H1 (cell line): ENCODE data around the gene TNIK. TPM values are rescaled to one million over a fixed set of nuclear protein-coding genes. Genes with fewer than 3 reads are reported as not detected.

Source experiments
- ASH2L ChIP-seq: fragments of 200-600, 300-600 bp; sonication (generic); IDR thresholded peaks from one replicate; pipeline ENCODE4 v1.7.1; 2017; ENCODE audit warnings: low read length
- CBX8 ChIP-seq: fragments of 300-800, 300-1000 bp; sonication (generic); IDR thresholded peaks from 2 replicates; pipeline ENCODE4 v1.7.1; 2016; ENCODE audit warnings: low read depth, low read length, borderline replicate concordance
- POLR2A ChIP-seq, 2 experiments: IDR thresholded peaks; 1 replicate in 1 of 2; 2 replicates in 1 of 2; pipeline ENCODE4 v1.6.1; 2011; ENCODE audit warnings: low read depth in 2 of 2, low read length in 2 of 2, mild to moderate bottlenecking in 2 of 2; ENCODE audit errors: control extremely low read depth in 1 of 2
- RXRA ChIP-seq: IDR thresholded peaks from 2 replicates; pipeline ENCODE4 v1.6.1; 2011; ENCODE audit warnings: low read depth, mild to moderate bottlenecking, low read length, moderate library complexity; ENCODE audit not compliant: insufficient read depth
- polyA plus RNA-seq, 7 experiments: library from polyadenylated mRNA; depleted of rRNA in 3 of 7; stranded (reverse) in 5 of 7; unstranded in 2 of 7; fragments of >200 nt in 5 of 7; fragments of 200-250 nt in 2 of 7; gene quantifications; 1 replicate in 5 of 7; 2 replicates in 1 of 7; 4 replicates in 1 of 7; pipeline versions ENCODE4 v1.2.1 to v1.2.3, GENCODE V29; 2011 to 2013; ENCODE audit warnings: missing spikeins in 2 of 7, mixed read lengths in 2 of 7
- total RNA-seq: library from RNA; stranded (reverse); fragmentation: NEBNext Ultra II Directional; extraction: Animal tissue kit (Norgen Biotek cat#: 25700); gene quantifications from 2 replicates; pipeline ENCODE4 v1.2.1, GENCODE V29; 2021
- TF ChIP-seq, protein P1 (sequence below): fragments of 300-600 bp; sonication (generic); IDR thresholded peaks from 2 replicates; pipeline ENCODE4 v1.7.1; 2012; ENCODE audit warnings: low read length, moderate library complexity, mild to moderate bottlenecking, inconsistent platforms; ENCODE audit not compliant: insufficient replicate concordance
- TF ChIP-seq, protein P2 (sequence below): IDR thresholded peaks from 2 replicates; pipeline ENCODE4 v1.6.1; 2011; ENCODE audit warnings: low read depth, mild to moderate bottlenecking, low read length; ENCODE audit not compliant: insufficient read depth

The TNIK gene
- total and polyA plus RNA-seq, 2 of the 8 experiments (the other 6 are each of a cell fraction or from before 2014, with no cell fraction given), result 7.4 to 42.0 TPM

DNA sequence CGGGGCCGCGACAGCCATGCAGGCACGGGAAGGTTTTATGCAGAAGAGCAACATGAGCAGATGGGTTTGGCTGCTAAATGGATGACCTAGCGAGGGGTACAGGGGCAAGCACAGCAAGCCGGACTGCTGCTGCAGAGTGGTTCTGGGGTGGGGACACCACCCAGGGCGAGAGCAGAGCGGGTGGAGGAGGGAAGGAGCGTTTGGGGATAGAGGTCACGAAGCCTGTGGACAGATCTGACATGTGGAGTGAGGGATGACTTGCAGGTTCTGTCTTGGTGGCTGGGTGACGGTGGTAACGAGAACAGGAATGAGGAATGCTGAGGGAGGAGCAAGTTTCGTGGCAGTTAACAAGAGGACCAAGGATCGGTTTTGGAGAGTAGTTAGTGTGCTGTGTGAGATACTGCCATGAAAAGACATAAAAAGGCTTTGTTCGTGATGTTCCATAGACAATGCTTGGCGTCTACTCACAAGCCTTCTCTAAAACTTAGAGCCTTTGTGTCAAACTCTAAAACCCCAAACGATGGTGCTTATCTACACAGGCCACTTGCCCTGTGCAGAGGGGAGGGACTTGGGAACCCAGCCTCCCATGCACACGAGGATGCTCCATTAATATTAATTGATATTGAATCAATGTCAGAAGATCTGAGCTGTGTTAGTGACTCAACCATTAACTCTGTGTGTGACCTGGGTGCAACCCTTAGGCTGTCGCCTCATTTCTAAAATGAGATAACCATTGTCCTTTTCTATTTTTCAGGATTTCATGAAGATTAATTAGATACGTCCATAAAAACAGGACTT, 301.0 kb downstream of the TNIK start (continued):
- TF ChIP-seq, protein P1, sequence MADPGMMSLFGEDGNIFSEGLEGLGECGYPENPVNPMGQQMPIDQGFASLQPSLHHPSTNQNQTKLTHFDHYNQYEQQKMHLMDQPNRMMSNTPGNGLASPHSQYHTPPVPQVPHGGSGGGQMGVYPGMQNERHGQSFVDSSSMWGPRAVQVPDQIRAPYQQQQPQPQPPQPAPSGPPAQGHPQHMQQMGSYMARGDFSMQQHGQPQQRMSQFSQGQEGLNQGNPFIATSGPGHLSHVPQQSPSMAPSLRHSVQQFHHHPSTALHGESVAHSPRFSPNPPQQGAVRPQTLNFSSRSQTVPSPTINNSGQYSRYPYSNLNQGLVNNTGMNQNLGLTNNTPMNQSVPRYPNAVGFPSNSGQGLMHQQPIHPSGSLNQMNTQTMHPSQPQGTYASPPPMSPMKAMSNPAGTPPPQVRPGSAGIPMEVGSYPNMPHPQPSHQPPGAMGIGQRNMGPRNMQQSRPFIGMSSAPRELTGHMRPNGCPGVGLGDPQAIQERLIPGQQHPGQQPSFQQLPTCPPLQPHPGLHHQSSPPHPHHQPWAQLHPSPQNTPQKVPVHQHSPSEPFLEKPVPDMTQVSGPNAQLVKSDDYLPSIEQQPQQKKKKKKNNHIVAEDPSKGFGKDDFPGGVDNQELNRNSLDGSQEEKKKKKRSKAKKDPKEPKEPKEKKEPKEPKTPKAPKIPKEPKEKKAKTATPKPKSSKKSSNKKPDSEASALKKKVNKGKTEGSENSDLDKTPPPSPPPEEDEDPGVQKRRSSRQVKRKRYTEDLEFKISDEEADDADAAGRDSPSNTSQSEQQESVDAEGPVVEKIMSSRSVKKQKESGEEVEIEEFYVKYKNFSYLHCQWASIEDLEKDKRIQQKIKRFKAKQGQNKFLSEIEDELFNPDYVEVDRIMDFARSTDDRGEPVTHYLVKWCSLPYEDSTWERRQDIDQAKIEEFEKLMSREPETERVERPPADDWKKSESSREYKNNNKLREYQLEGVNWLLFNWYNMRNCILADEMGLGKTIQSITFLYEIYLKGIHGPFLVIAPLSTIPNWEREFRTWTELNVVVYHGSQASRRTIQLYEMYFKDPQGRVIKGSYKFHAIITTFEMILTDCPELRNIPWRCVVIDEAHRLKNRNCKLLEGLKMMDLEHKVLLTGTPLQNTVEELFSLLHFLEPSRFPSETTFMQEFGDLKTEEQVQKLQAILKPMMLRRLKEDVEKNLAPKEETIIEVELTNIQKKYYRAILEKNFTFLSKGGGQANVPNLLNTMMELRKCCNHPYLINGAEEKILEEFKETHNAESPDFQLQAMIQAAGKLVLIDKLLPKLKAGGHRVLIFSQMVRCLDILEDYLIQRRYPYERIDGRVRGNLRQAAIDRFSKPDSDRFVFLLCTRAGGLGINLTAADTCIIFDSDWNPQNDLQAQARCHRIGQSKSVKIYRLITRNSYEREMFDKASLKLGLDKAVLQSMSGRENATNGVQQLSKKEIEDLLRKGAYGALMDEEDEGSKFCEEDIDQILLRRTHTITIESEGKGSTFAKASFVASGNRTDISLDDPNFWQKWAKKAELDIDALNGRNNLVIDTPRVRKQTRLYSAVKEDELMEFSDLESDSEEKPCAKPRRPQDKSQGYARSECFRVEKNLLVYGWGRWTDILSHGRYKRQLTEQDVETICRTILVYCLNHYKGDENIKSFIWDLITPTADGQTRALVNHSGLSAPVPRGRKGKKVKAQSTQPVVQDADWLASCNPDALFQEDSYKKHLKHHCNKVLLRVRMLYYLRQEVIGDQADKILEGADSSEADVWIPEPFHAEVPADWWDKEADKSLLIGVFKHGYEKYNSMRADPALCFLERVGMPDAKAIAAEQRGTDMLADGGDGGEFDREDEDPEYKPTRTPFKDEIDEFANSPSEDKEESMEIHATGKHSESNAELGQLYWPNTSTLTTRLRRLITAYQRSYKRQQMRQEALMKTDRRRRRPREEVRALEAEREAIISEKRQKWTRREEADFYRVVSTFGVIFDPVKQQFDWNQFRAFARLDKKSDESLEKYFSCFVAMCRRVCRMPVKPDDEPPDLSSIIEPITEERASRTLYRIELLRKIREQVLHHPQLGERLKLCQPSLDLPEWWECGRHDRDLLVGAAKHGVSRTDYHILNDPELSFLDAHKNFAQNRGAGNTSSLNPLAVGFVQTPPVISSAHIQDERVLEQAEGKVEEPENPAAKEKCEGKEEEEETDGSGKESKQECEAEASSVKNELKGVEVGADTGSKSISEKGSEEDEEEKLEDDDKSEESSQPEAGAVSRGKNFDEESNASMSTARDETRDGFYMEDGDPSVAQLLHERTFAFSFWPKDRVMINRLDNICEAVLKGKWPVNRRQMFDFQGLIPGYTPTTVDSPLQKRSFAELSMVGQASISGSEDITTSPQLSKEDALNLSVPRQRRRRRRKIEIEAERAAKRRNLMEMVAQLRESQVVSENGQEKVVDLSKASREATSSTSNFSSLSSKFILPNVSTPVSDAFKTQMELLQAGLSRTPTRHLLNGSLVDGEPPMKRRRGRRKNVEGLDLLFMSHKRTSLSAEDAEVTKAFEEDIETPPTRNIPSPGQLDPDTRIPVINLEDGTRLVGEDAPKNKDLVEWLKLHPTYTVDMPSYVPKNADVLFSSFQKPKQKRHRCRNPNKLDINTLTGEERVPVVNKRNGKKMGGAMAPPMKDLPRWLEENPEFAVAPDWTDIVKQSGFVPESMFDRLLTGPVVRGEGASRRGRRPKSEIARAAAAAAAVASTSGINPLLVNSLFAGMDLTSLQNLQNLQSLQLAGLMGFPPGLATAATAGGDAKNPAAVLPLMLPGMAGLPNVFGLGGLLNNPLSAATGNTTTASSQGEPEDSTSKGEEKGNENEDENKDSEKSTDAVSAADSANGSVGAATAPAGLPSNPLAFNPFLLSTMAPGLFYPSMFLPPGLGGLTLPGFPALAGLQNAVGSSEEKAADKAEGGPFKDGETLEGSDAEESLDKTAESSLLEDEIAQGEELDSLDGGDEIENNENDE, result no peak
- TF ChIP-seq POLR2A (IDR thresholded peaks at IDR 0.05; ENCODE audit: control extremely low read depth in 1 of 2, low read depth in 2 of 2, low read length in 2 of 2) (no peak), RXRA (no peak), ASH2L (no peak), CBX8 (no peak)
- TF ChIP-seq, protein P2, sequence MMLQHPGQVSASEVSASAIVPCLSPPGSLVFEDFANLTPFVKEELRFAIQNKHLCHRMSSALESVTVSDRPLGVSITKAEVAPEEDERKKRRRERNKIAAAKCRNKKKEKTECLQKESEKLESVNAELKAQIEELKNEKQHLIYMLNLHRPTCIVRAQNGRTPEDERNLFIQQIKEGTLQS, result no peak
